GM12873 (cell line): ENCODE data around the gene GP9.

Experiments used
- TF ChIP-seq, protein P1 (sequence below): IDR thresholded peaks from 2 replicates; pipeline ENCODE4 v1.5.1; 2012; ENCODE audit warnings: low read depth, mild to moderate bottlenecking, moderate library complexity, low read length, control low read depth; ENCODE audit not compliant: insufficient read depth; ENCODE audit errors: missing control alignments

Gene GP9

GRCh38 chr3:129061888-129062834 lies 1.6 kb downstream of the GP9 start:
- TF ChIP-seq, protein P1, sequence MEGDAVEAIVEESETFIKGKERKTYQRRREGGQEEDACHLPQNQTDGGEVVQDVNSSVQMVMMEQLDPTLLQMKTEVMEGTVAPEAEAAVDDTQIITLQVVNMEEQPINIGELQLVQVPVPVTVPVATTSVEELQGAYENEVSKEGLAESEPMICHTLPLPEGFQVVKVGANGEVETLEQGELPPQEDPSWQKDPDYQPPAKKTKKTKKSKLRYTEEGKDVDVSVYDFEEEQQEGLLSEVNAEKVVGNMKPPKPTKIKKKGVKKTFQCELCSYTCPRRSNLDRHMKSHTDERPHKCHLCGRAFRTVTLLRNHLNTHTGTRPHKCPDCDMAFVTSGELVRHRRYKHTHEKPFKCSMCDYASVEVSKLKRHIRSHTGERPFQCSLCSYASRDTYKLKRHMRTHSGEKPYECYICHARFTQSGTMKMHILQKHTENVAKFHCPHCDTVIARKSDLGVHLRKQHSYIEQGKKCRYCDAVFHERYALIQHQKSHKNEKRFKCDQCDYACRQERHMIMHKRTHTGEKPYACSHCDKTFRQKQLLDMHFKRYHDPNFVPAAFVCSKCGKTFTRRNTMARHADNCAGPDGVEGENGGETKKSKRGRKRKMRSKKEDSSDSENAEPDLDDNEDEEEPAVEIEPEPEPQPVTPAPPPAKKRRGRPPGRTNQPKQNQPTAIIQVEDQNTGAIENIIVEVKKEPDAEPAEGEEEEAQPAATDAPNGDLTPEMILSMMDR = no peak

GRCh38 chr3:129063091-129063640 lies 2.6 kb downstream of the GP9 start:
- TF ChIP-seq, protein P1 = no peak

DNA sequence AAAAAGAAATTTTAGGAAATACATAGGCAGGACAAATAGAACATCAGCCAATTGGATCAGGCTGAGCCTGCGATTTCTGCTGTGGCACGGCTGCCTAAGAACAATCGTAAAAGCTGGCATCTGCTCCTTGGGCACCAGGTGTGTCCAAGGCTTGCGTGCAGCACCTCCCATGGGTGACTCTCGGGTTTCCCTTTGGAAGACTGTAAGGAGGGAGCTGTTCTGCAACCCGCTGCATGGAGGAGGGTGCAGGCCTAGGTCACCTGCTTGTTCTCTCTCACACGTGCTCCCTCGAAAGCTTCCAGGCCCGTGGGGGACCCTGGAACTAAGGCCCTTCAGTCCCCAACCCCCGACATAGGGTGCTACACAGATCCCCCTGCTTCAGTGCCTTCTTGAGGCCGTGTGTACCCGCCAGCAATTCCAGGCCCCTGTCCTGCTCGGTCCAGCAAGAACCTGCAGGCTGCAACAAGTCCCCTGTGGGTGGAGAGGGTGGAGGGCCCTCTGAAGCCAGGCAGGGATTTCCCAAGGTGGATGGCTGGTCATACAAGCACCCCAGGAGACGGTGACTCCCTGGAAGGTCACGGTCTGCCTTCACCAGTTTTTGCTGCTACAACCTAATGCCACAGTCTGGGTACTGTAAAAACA lies 3.4 kb downstream of the GP9 start:
- TF ChIP-seq, protein P1 = no peak

DNA sequence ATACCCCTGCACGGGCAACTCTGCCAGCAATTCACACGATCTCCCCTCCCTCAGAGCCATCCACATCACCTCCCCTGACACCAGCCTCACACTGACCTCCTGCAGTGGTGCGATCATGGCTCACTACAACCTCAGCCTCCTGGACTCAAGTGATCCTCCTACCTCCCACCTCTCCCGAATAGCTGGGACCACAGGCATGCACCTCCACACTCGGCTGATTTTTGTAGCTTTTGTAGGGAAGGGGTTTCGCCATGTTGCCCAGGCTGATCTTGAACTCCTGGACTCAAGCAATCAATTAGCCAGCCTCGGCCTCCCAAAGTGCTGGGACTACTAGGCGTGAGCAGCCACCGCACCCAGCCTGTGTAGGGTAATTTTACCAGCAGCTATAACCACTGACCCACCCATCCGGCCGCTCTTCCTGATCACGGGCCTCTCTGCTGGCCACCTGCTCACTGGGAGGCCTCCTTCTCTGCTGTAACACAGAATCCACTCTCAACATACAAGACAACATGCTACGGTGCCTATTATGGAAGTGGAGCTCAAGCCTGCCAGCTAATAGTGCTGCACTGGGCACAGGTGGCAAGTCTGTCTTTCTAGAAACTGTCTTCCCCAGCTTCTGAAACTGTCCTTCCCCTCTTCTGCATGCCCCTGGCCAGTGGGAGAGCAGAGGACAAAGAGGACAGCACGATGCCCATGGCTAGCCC lies 4.6 kb downstream of the GP9 start:
- TF ChIP-seq, protein P1 = no peak

- TF ChIP-seq, protein P1 = no peak
These were observed 5.1 kb downstream of the GP9 start for GRCh38 chr3:129065720-129066073.

DNA sequence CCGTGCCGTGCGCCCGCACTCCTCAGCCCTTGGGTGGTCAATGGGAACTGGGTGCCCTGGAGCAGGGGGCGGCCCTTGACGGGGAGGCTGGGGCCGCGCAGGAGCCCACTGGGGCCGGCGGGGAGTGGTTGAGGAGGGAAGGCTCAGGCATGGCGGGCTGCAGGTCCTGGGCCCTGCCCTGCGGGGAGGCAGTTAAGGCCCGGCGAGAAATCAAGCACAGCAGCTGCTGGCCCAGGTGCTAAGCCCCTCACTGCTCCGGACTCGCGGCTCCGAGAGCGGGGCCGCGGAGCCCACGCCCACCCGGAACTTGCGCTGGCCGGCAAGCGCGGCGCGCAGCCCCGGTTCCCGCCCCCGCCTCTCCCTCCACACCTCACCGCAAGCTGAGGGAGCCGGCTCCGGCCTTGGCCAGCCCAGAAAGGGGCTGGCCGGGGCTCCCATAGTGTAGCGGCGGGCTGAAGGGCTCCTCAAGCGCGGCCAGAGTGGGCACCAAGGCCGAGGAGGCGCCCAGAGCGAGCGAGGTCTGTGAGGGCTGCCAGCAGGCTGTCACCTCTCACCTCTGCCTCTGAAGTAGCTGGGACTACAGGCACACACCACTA lies 7.8 kb downstream of the GP9 start:
- TF ChIP-seq, protein P1 = no peak
